ENCODE measurements around the gene CLIC4.
"Not testable (repeated sequence)": the region's sequence is repeated elsewhere in the genome, so short reads cannot be mapped to it uniquely, and the experiment has no call there.

The CLIC4 gene

DNA sequence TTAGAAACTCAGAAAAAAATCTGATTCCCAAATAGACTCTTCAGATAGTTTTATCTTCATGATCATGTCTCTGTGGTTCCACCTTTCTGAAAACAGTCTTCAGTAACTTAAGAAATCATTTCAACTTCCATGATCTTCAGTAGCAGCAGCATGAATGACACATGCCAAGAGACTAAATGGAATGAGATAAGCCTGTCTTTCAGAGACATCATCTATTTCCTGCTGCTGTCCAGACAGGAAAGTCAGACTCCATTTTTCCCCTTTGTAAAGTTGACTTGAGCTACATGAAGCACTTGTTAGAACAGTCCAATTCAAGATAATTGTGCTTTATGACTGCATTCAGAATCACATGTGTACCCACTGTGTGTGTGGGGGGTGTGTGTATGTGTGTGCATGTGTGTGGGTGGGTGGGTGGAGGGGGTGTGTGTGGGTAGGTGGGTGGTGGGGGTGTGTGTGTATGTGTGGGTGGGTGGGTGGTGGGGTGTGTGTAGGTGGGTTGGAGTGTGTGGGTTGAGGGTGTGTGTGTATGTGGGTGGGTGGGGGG, 58.8 kb downstream of the CLIC4 start:
- Histone ChIP-seq H3K4me3 (ENCODE audit: control insufficient read depth in 1 of 7, extremely low read depth in 1 of 7, insufficient read depth in 4 of 7, low read depth in 2 of 7, low read length in 6 of 7) (no peak overlapping the region), H3K36me3 (ENCODE audit: control insufficient read depth in 4 of 4, insufficient read depth in 4 of 4, low read length in 3 of 4) (peaks cover 0 to 7% (median 0%) of the 10 kb centered on the region in 4 experiments), H3K27ac (ENCODE audit: insufficient read depth in 1 of 2, low read depth in 1 of 2, low read length in 2 of 2, poor library complexity in 1 of 2, severe bottlenecking in 2 of 2) (no peak overlapping the region), H3K9me3 (ENCODE audit: control extremely low read depth in 1 of 5, control insufficient read depth in 4 of 5, insufficient read depth in 2 of 5, low read depth in 1 of 5, low read length in 4 of 5) (no peaks in the 10 kb centered on the region), H3K27me3 (replicated peaks in 2 of 5; ENCODE audit: control insufficient read depth in 4 of 5, insufficient read depth in 5 of 5, low read length in 4 of 5) (no peaks in the 10 kb centered on the region), H3K4me1 (ENCODE audit: control extremely low read depth in 1 of 4, control insufficient read depth in 4 of 4, insufficient read depth in 4 of 4, low read length in 3 of 4) (peaks cover 0 to 19% (median 6%) of the 10 kb centered on the region in 4 experiments)
- peak in 1 of 3 donors; percentile 10 for DNase-seq
- ChIA-PET POLR2A (no interaction called here), CTCF (interaction anchor here (1.5 kb wide), 1 partner anchor 31 kb away, joined by 3 read pairs; no protein-coding TSS in a partner anchor)

DNA sequence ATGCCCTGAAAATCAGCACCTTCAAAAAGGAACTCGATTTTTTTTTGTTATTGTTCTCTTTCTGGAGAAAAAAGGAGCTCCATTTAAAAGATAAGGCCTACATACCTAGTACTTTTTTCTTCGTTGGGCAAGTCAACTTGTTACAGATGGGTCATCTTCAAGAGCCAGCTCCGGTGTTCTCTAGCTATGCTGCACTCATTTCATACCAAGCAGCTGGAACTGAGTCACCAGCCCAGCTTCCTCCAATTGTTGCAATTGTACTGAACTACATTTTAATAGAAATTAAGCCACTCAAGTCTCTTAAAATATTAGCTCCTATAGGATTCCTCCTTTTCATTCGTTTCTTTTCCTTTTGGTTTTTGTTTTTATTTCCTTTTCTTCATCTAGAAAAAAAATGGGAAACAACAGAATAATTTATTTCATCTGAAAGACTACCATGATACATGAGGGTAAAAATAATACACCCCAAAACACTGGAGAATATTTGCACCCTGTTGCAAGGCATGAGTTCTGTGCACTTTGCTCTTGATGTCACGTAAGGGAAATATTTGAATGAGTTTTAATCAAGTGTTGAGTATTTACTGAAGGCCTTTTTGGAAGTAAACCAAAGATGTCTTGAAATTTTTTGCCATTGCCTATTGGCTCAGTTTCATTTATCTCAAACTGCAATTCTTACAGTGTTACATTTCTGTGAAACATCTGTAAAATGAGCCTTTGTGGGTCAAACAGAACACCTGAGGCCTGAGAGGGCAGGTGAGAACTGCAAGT, 60.5 kb downstream of the CLIC4 start:
- Histone ChIP-seq H3K36me3 (ENCODE audit: control insufficient read depth in 4 of 4, insufficient read depth in 4 of 4, low read length in 3 of 4) (peaks cover 0 to 7% (median 0%) of the 10 kb centered on the region in 4 experiments), H3K4me3 (ENCODE audit: control insufficient read depth in 1 of 7, extremely low read depth in 1 of 7, insufficient read depth in 4 of 7, low read depth in 2 of 7, low read length in 6 of 7) (no peak overlapping the region), H3K27ac (ENCODE audit: insufficient read depth in 1 of 2, low read depth in 1 of 2, low read length in 2 of 2, poor library complexity in 1 of 2, severe bottlenecking in 2 of 2) (no peak overlapping the region), H3K9me3 (ENCODE audit: control extremely low read depth in 1 of 5, control insufficient read depth in 4 of 5, insufficient read depth in 2 of 5, low read depth in 1 of 5, low read length in 4 of 5) (no peaks in the 10 kb centered on the region), H3K4me1 (ENCODE audit: control extremely low read depth in 1 of 4, control insufficient read depth in 4 of 4, insufficient read depth in 4 of 4, low read length in 3 of 4) (peaks cover 3 to 30% (median 12%) of the 10 kb centered on the region in 4 experiments), H3K27me3 (replicated peaks in 2 of 5; ENCODE audit: control insufficient read depth in 4 of 5, insufficient read depth in 5 of 5, low read length in 4 of 5) (no peaks in the 10 kb centered on the region)
- CTCF ChIA-PET = interaction anchor here (0.7 to 1.5 kb wide), 4 partner anchors 12 to 117 kb away, joined by 3 to 4 read pairs (median 4); no protein-coding TSS in a partner anchor
- DNase-seq = peak in 1 of 3 donors; percentile 13
- 93% methylated on average over 3 of the region's 5 CpGs for WGBS (ENCODE audit: insufficient coverage)
- POLR2A ChIA-PET = no interaction called here

DNA sequence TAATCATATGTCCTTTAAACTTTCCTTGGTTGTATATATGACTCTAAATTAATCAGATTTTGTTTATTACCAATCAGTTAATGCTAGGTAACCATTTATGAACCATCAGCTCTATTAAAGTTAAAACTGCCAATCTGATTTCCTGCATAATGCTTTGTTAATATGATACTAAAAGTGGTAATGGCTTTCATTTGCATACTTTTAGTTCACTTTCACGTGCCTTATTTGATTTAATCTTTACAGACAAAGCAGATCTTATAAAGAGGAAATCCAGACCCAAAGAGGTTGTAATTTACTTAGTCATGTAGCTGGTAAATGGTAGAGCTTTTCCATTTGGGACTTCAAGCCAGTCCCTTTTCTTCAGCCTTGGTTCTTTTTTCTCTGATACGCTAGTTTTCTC, 61.3 kb downstream of the CLIC4 start:
- Histone ChIP-seq H3K27ac (ENCODE audit: insufficient read depth in 1 of 2, low read depth in 1 of 2, low read length in 2 of 2, poor library complexity in 1 of 2, severe bottlenecking in 2 of 2) (no peak overlapping the region), H3K27me3 (replicated peaks in 2 of 5; ENCODE audit: control insufficient read depth in 4 of 5, insufficient read depth in 5 of 5, low read length in 4 of 5) (no peaks in the 10 kb centered on the region), H3K4me1 (ENCODE audit: control extremely low read depth in 1 of 4, control insufficient read depth in 4 of 4, insufficient read depth in 4 of 4, low read length in 3 of 4) (peaks cover 3 to 24% (median 9%) of the 10 kb centered on the region in 4 experiments), H3K9me3 (ENCODE audit: control extremely low read depth in 1 of 5, control insufficient read depth in 4 of 5, insufficient read depth in 2 of 5, low read depth in 1 of 5, low read length in 4 of 5) (no peaks in the 10 kb centered on the region), H3K36me3 (ENCODE audit: control insufficient read depth in 4 of 4, insufficient read depth in 4 of 4, low read length in 3 of 4) (peaks cover 0 to 7% (median 0%) of the 10 kb centered on the region in 4 experiments), H3K4me3 (ENCODE audit: control insufficient read depth in 1 of 7, extremely low read depth in 1 of 7, insufficient read depth in 4 of 7, low read depth in 2 of 7, low read length in 6 of 7) (no peak overlapping the region)
- WGBS (ENCODE audit: insufficient coverage) = no CpG with 5 or more reads among the region's 2 CpGs
- ChIA-PET POLR2A (no interaction called here), CTCF (interaction anchor here (0.9 to 1.5 kb wide), 3 partner anchors 13 to 118 kb away, joined by 3 to 4 read pairs (median 4); no protein-coding TSS in a partner anchor)
- DNase-seq = peak in 2 of 3 donors; percentile 37 to 42

DNA sequence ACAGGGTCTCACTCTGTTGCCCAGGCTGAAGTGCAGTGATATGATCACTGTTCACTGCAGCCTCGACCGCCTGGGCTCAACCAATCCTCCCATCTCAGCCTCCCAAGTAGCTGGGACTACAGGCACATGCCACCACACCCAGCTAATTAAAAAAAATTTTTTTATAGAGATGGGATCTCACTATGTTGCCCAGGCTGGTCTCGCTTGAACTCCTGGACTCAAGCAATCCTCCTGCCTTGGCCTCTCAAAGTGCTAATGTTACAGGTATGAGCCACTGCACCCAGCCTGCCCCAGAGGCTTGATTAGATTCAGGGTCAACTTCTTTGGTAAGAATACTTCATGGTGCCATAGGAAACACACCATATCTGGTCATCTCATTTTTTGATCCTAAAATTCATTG, 66.2 kb downstream of the CLIC4 start:
- H3K4me3 ChIP-seq (ENCODE audit: control insufficient read depth in 1 of 7, extremely low read depth in 1 of 7, insufficient read depth in 4 of 7, low read depth in 2 of 7, low read length in 6 of 7); POLR2A ChIA-PET; H3K27ac ChIP-seq (ENCODE audit: insufficient read depth in 1 of 2, low read depth in 1 of 2, low read length in 2 of 2, poor library complexity in 1 of 2, severe bottlenecking in 2 of 2); H3K9me3 ChIP-seq (ENCODE audit: control extremely low read depth in 1 of 5, control insufficient read depth in 4 of 5, insufficient read depth in 2 of 5, low read depth in 1 of 5, low read length in 4 of 5); H3K27me3 ChIP-seq (replicated peaks in 2 of 5; ENCODE audit: control insufficient read depth in 4 of 5, insufficient read depth in 5 of 5, low read length in 4 of 5); DNase-seq; CTCF ChIA-PET: not testable (repeated sequence)
- Histone ChIP-seq H3K4me1 (ENCODE audit: control extremely low read depth in 1 of 4, control insufficient read depth in 4 of 4, insufficient read depth in 4 of 4, low read length in 3 of 4) (peaks cover 3 to 12% (median 7%) of the 10 kb centered on the region in 4 experiments), H3K36me3 (ENCODE audit: control insufficient read depth in 4 of 4, insufficient read depth in 4 of 4, low read length in 3 of 4) (peaks cover 0 to 18% (median 4%) of the 10 kb centered on the region in 4 experiments)
- 100% methylated on average over 1 of the region's 3 CpGs for WGBS (ENCODE audit: insufficient coverage)

DNA sequence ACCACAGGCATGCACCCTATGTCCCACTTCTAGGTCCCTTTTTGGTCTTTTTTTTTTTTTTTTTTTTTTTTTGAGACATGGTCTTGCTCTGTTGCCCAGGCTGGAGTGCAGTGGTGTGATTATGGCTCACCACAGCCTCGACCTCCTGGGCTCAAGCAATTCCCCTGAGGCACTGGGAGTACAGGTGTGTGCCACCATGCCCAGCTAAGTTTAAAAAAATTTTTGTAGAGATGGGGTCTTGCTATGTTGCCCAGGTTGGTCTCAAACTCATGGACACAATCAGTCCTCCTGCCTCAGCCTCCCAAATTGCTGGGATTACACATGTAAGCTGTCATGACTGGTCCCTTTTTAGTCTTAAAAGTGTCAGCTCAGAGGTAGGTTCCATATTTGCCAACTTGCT, 75.0 kb downstream of the CLIC4 start:
- WGBS (ENCODE audit: insufficient coverage) = 100% methylated on average over 1 of the region's 1 CpG
- H3K4me1 ChIP-seq (ENCODE audit: control extremely low read depth in 1 of 4, control insufficient read depth in 4 of 4, insufficient read depth in 4 of 4, low read length in 3 of 4); H3K27ac ChIP-seq (ENCODE audit: insufficient read depth in 1 of 2, low read depth in 1 of 2, low read length in 2 of 2, poor library complexity in 1 of 2, severe bottlenecking in 2 of 2); POLR2A ChIA-PET; DNase-seq; H3K9me3 ChIP-seq (ENCODE audit: control extremely low read depth in 1 of 5, control insufficient read depth in 4 of 5, insufficient read depth in 2 of 5, low read depth in 1 of 5, low read length in 4 of 5); H3K27me3 ChIP-seq (replicated peaks in 2 of 5; ENCODE audit: control insufficient read depth in 4 of 5, insufficient read depth in 5 of 5, low read length in 4 of 5); H3K4me3 ChIP-seq (ENCODE audit: control insufficient read depth in 1 of 7, extremely low read depth in 1 of 7, insufficient read depth in 4 of 7, low read depth in 2 of 7, low read length in 6 of 7): not testable (repeated sequence)
- CTCF ChIA-PET = interaction anchor here (1.9 to 2.0 kb wide), 2 partner anchors 15 to 132 kb away, joined by 6 to 10 read pairs; no protein-coding TSS in a partner anchor
- H3K36me3 ChIP-seq (ENCODE audit: control insufficient read depth in 4 of 4, insufficient read depth in 4 of 4, low read length in 3 of 4) = peaks cover 0 to 16% (median 8%) of the 10 kb centered on the region in 4 experiments

DNA sequence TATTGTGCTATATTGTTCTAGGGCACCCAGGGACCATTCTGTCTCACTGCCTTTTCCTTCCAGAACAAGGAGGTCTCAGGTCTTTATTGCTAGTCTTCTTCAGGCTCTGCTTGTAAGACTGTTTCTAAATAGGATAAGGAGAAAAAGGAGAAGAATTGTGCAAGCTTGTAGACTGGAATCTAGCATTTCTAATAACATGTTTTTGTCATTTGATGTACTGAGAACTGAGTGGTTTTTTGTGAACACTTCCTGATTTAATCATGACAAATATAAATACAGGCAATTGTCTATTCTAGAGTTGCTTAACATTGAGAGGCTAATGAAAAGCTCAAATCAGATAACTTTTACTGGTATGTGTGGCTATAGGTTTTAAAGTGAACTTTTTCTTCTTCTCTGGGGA, 77.6 kb downstream of the CLIC4 start:
- Histone ChIP-seq H3K4me1 (ENCODE audit: control extremely low read depth in 1 of 4, control insufficient read depth in 4 of 4, insufficient read depth in 4 of 4, low read length in 3 of 4) (peaks cover 0 to 7% (median 2%) of the 10 kb centered on the region in 4 experiments), H3K27me3 (replicated peaks in 2 of 5; ENCODE audit: control insufficient read depth in 4 of 5, insufficient read depth in 5 of 5, low read length in 4 of 5) (no peaks in the 10 kb centered on the region), H3K27ac (ENCODE audit: insufficient read depth in 1 of 2, low read depth in 1 of 2, low read length in 2 of 2, poor library complexity in 1 of 2, severe bottlenecking in 2 of 2) (no peak overlapping the region), H3K9me3 (ENCODE audit: control extremely low read depth in 1 of 5, control insufficient read depth in 4 of 5, insufficient read depth in 2 of 5, low read depth in 1 of 5, low read length in 4 of 5) (no peaks in the 10 kb centered on the region), H3K36me3 (ENCODE audit: control insufficient read depth in 4 of 4, insufficient read depth in 4 of 4, low read length in 3 of 4) (peaks cover 2 to 8% (median 4%) of the 10 kb centered on the region in 4 experiments), H3K4me3 (ENCODE audit: control insufficient read depth in 1 of 7, extremely low read depth in 1 of 7, insufficient read depth in 4 of 7, low read depth in 2 of 7, low read length in 6 of 7) (no peak overlapping the region)
- no peak for DNase-seq
- CTCF ChIA-PET = interaction anchor here (0.8 to 10.6 kb wide), 7 partner anchors 8 to 148 kb away, joined by 3 to 189 read pairs (median 3); no protein-coding TSS in a partner anchor
- POLR2A ChIA-PET = interaction anchor here (0.6 kb wide), 1 partner anchor 119 kb away, joined by 3 read pairs; no protein-coding TSS in a partner anchor

DNA sequence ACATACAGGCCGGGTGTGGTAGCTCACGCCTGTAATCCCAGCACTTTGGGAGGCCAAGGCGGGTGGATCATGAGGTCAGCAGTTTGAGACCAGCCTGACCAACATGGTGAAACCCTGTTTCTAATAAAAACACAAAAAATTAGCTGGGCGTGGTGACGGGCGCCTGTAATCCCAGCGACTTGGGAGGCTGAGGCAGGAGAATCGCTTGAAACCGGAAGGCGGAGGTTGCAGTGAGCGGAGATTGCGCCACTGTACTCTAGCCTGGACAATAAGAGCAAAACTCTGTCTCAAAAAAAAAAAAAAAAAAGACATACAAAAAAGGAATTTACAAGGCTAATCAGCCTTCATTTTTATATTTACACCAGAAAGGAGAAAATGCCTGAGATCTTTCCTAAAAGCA, 78.2 kb downstream of the CLIC4 start:
- H3K4me1 ChIP-seq (ENCODE audit: control extremely low read depth in 1 of 4, control insufficient read depth in 4 of 4, insufficient read depth in 4 of 4, low read length in 3 of 4) = peaks cover 0 to 12% (median 2%) of the 10 kb centered on the region in 4 experiments
- DNase-seq; H3K9me3 ChIP-seq (ENCODE audit: control extremely low read depth in 1 of 5, control insufficient read depth in 4 of 5, insufficient read depth in 2 of 5, low read depth in 1 of 5, low read length in 4 of 5); H3K27me3 ChIP-seq (replicated peaks in 2 of 5; ENCODE audit: control insufficient read depth in 4 of 5, insufficient read depth in 5 of 5, low read length in 4 of 5); H3K4me3 ChIP-seq (ENCODE audit: control insufficient read depth in 1 of 7, extremely low read depth in 1 of 7, insufficient read depth in 4 of 7, low read depth in 2 of 7, low read length in 6 of 7); POLR2A ChIA-PET; H3K36me3 ChIP-seq (ENCODE audit: control insufficient read depth in 4 of 4, insufficient read depth in 4 of 4, low read length in 3 of 4); H3K27ac ChIP-seq (ENCODE audit: insufficient read depth in 1 of 2, low read depth in 1 of 2, low read length in 2 of 2, poor library complexity in 1 of 2, severe bottlenecking in 2 of 2): not testable (repeated sequence)
- CTCF ChIA-PET = interaction anchor here (1.0 to 10.6 kb wide), 7 partner anchors 9 to 148 kb away, joined by 3 to 189 read pairs (median 3); no protein-coding TSS in a partner anchor
- WGBS (ENCODE audit: insufficient coverage) = 100% methylated on average over 3 of the region's 12 CpGs
